AG04449 (cell line): ENCODE measurements around the gene INHBE.

Experiments
- CTCF ChIA-PET: fragments of 350-600 bp; formaldehyde crosslinking; extraction: SDS; loops from one replicate; lab custom pipeline; 2021; ENCODE audit warnings: antibody characterized with exemption; lab: Yijun Ruan, JAX
- POLR2A ChIA-PET: fragments of 400-600, 350-600 bp; formaldehyde crosslinking; extraction: SDS; loops from one replicate; lab custom pipeline; 2020; ENCODE audit warnings: antibody characterized with exemption, inconsistent platforms; lab: Yijun Ruan, JAX
- DNase-seq: peaks from one replicate; pipeline ENCODE4 v3.0.0-alpha.2; 2010; ENCODE audit warnings: low read depth, low spot score
- H3K4me3 ChIP-seq: 2 replicates; pipeline ENCODE4 v1.5.1; 2011; ENCODE audit warnings: low read depth, mild to moderate bottlenecking, control low read depth, low read length
- CTCF ChIP-seq: IDR thresholded peaks from one replicate; pipeline ENCODE4 v1.5.1; 2011; ENCODE audit warnings: mild to moderate bottlenecking, moderate library complexity, low read length, control low read depth, inconsistent platforms; ENCODE audit not compliant: insufficient read depth; ENCODE audit errors: missing control alignments

INHBE gene

DNA sequence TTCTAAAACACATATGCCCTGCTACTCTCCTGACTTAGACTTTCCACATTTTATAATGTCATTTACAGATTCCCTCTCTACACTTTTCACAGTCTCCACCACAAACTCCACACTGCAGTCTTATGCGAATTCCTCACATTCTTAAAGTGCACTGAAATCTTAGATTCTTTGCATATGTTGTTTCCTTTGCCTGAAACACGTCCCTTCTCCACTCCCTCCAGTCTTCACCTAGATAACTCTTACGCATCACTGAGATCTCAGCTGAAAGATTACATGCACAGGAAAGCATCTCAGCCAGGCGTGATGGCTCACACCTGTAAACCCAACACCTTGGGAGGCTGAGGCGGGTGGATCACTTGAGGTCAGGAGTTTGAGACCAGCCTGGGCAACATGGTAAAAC lies 28.4 kb downstream of the INHBE start:
- ChIA-PET CTCF (interaction anchor here (20.7 kb wide), 1 partner anchor 22 kb away, joined by 321 read pairs; the partner anchor contains the start of gene GLI1), POLR2A (no interaction called here)
- peak; percentile 49 for DNase-seq
- no peak for TF ChIP-seq CTCF
- no peak overlapping the region for H3K4me3 ChIP-seq

GRCh38 chr12:57485695-57486094 lies 30.6 kb downstream of the INHBE start:
- ChIA-PET POLR2A (no interaction called here), CTCF (interaction anchor here (1.0 to 20.7 kb wide), 3 partner anchors 24 to 271 kb away, joined by 5 to 321 read pairs (median 5); partner anchors contain the start of gene GLI1)
- DNase-seq: no peak
- TF ChIP-seq CTCF: no peak
- H3K4me3 ChIP-seq: no peak overlapping the region

DNA sequence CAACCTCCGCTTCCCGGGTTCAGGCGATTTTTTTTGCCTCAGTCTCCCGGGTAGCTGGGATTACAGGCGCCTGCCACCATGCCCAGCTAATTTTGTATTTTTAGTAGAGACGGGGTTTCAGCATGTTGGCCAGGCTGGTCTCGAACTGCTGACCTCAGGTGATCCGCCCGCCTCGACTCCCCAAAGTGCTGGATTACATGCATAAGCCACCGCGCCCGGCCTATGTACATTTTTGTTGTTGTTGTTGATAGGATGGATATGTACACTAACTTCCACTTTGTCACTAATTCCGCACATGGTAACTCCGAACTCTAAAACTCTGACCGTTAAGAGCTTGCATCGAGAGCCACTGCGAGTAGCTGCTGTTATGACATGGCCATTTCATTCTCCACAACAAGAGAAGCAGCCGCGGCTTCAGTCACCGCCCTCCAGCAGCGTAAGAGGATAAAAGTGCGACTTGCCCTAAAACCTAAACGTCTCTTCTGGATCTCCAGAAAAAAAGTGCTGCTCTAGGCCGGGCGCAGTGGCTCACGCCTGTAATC lies 32.0 kb downstream of the INHBE start:
- CTCF ChIA-PET: interaction anchor here (1.0 to 20.7 kb wide), 2 partner anchors 12 to 25 kb away, joined by 3 to 321 read pairs; partner anchors contain the start of gene GLI1
- DNase-seq: no peak
- TF ChIP-seq CTCF: no peak
- no peak overlapping the region for H3K4me3 ChIP-seq
- POLR2A ChIA-PET: interaction anchor here (0.7 to 1.5 kb wide), 2 partner anchors 12 to 33 kb away, joined by 3 to 5 read pairs; no protein-coding TSS in a partner anchor

GRCh38 chr12:57487597-57488401 lies 32.7 kb downstream of the INHBE start, which contains the start of gene MARS1:
Gene MARS1, plus strand, starts transcription at chr12:57488068. Its CDS starts 23 bp downstream, at chr12:57488091.
- POLR2A ChIA-PET: interaction anchor here (0.7 to 1.5 kb wide), 3 partner anchors 13 to 32 kb away, joined by 3 to 5 read pairs (median 4); no protein-coding TSS in a partner anchor
- CTCF ChIA-PET: interaction anchor here (1.0 to 20.7 kb wide), 2 partner anchors 12 to 26 kb away, joined by 3 to 321 read pairs; partner anchors contain the start of gene GLI1

GRCh38 chr12:57488402-57489156 lies 33.5 kb downstream of the INHBE start:
- TF ChIP-seq CTCF: no peak
- CTCF ChIA-PET: interaction anchor here (3.4 kb wide), 1 partner anchor 30 kb away, joined by 18 read pairs; no protein-coding TSS in a partner anchor
- peak overlapping the region; percentile 99 for H3K4me3 ChIP-seq
- POLR2A ChIA-PET: interaction anchor here (1.1 kb wide), 1 partner anchor 29 kb away, joined by 4 read pairs; no protein-coding TSS in a partner anchor
- no peak for DNase-seq

More at GRCh38 chr12:57487597-57488401, 32.7 kb downstream of the INHBE start, which contains the start of gene MARS1:
- H3K4me3 ChIP-seq: peak within 1 kb of the TSS; percentile 99
- peak; percentile 73 for DNase-seq
- no peak for TF ChIP-seq CTCF
